HK-2 (cell line): Measurements from ENCODE around the gene NCOR2.
"Not testable (repeated sequence)": the region's sequence is repeated elsewhere in the genome, so short reads cannot be mapped to it uniquely, and the experiment has no call there.

Experiments
- DNase-seq: peaks from one replicate; pipeline ENCODE4 v3.0.0-alpha.2; 2018; ENCODE audit not compliant: unreplicated experiment

The NCOR2 gene

DNA sequence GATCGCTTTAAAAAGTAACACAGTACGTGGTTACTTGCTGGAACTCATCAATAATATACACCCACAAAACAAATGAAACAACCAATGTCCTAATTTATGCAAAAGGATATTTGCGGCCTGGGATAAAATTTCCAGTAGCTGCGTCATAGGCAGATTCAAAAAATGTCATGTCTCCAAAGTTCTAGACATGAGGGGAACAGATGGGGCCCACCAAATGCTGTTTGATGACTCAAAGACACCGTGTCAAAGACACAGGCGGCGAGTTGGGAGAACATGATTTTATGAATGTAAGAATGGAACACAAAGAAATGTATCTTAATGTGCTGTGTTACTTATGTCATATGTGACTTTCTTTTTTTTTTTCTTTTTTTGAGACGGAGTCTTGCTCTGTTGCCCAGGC lies 34.3 kb upstream of the NCOR2 start:
- no peak for DNase-seq

- peak; percentile 13 for DNase-seq
These were observed 31.9 kb upstream of the NCOR2 start for GRCh38 chr12:124599074-124599999.

DNA sequence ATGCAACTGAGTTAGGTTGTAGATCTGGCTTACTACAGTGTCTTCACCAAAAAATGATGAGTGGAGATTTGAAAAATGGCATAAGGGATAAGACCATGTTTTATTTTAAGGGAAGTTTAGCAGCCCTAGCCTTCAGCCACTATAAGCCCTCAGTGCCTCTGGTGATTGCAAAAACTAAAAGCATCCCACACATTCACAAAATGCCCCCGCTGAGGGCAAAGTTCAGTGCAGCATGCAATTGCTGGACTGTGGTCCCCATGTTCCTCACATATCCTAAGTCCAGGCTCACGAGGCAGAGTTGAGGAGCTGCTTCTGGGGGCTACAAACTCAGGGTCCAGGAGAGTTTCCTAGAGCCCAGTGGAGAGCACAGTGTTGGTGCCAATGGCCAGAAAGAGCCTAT lies 29.6 kb upstream of the NCOR2 start:
- DNase-seq: no peak

DNA sequence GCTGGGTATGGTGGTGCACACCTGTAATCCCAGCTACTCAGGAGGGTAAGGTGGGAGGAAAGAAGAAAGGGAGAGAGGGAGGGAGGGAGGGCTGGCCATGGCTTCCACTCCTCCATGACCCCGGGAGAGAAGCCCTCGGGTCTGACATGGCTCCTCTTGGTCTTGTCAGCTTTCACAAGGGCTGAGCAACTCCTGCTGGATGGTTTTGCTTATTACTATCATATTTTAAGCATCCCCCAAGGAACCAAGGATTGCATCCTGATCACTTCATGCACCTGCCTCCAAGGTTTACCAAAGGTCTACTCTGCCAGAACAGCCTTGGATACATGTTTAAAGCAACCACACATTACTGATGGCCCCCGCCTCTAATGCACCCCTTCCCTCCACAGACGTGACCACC lies 28.0 kb upstream of the NCOR2 start:
- DNase-seq: no peak

- DNase-seq: no peak
These were observed 27.4 kb upstream of the NCOR2 start for GRCh38 chr12:124594851-124595250.

GRCh38 chr12:124593851-124594401 lies 26.5 kb upstream of the NCOR2 start:
- no peak for DNase-seq

DNA sequence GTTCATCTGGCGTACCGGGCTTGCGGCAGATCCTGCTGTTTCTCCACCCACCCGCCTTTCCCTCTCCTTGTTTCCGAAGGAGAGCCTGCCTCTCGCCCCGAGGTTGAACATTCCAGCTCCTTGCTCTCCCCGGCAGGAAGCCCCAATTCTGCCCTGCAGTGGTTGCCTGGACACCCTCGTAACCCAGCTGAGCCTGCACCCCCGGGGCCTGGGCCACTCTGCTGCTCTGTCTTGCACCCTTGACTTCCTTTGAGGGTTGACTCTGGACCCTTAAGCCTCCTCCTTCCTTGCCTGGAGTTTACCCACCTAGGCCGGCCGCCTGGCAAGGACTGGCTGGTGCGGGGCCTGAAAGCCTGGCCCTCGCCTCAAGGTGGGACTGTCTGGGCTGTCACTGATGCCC lies 25.8 kb upstream of the NCOR2 start:
- no peak for DNase-seq

GRCh38 chr12:124592481-124593160 lies 25.2 kb upstream of the NCOR2 start:
- no peak for DNase-seq

DNA sequence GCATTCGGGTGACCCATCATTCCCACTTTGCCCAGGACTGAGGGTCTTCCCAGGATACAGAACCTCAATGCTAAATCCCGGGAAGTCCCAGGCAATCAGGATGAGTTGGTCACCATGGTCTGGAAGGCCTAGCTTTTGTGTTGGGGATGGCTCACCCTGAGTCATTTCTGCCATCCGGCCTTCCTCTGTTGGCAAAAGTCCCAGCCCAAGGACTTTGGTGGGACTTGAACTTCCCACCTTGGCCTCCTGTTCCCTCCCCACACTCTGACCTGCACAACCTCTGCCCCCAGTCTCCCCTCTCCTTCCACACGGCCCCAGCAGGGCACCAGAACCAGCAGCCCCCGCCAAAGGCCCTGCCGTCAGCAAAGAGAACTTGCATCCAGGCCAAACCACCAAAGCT lies 24.6 kb upstream of the NCOR2 start:
- DNase-seq: peak; percentile 42

DNA sequence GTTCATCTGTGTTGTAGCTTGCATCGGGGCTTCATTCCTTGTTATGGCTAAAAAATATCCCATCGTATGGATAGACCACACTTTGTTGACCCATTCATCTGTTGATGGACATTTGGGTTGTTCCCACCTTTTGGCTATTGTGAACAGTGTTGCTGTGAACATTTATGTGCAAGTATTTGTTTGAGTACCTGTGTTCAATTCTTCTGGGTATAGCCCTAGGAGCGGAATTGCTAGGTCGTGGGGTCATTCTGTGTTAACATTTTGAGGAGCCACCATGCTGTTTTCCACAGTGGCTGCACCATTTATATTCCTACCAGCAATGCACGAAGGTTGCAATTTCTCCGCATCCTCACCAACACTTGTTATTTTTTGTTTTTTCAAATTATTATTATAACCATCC lies 23.0 kb upstream of the NCOR2 start:
- DNase-seq: no peak

GRCh38 chr12:124588751-124589267 lies 21.4 kb upstream of the NCOR2 start:
- DNase-seq: peak; percentile 35

GRCh38 chr12:124588018-124588634 lies 20.7 kb upstream of the NCOR2 start:
- no peak for DNase-seq

DNA sequence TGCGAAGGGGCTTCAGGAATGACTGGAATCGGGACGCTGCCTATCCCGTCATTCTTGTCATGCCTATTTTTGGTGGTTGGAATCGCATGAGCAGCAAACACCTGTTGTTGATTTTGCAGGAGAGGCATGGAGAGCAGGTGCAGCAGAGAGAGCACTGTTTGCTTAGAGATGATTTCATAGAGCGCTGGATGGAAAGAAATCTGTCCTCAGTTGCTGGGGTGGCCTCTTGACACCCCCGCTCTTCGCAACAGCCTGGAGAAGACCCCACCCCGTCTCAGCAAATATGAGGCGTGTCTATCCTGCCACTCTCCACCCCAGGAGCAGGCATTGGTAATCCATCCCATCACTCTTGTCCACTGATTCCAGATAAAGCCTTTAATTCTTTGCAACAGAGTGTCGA lies 19.3 kb upstream of the NCOR2 start:
- DNase-seq: no peak

DNA sequence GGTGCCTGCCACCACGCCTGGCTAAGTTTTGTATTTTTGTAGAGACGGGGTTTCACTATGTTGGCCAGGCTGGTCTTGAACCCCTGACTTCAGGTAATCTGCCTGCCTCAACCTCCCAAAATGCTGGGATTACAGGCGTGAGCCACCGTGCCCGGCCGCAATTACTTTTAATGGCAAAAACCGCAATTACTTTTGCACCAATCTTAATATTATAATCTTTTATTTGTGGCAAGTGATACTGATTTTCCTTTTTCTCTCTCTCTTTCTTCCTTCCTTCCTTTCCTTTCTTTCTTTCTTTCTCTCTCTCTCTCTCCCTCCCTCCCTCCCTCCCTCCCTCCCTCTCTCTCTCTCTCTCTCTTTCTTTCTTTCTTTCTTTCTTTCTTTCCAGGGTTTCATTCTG lies 17.1 kb upstream of the NCOR2 start:
- DNase-seq: not testable (repeated sequence)

DNA sequence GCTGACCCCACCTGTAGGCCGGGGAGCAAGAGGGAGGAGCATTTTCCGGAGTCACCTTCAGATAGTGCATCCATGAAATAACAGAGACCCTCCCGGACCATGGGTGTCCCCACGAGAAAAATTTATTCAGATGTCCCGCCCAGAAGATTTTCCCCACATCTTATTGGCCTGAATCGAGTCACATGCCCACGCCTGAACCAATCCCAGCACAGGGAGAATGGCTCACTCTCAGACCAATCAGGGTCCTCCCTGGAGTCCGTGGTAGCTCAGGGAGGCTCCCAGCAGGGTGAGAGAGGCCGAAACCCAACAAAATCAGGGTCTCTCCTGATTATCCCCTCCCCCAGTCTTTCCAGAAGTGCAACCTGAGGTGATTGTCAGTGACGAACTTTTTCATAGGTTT lies 16.4 kb upstream of the NCOR2 start:
- DNase-seq: no peak

DNA sequence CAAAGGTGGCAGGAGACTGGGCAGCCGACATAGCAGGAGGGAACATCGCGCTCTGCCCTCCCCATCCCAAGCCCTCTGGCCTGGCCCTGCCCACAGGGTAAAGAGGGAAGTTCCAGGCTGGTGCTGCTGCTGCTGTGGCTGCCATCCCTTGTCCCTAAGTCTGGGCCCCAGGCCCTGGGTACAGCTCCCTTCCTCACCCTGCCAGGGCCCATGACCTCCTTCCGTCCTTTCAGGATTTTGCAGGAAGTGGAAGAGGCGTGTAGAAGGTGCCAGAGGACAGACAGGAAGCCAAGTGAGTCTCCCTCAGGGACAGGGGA lies 14.7 kb upstream of the NCOR2 start:
- DNase-seq: no peak

- no peak for DNase-seq
These were observed 14.1 kb upstream of the NCOR2 start for GRCh38 chr12:124581307-124582107.

GRCh38 chr12:124579921-124580517 lies 12.6 kb upstream of the NCOR2 start:
- no peak for DNase-seq

DNA sequence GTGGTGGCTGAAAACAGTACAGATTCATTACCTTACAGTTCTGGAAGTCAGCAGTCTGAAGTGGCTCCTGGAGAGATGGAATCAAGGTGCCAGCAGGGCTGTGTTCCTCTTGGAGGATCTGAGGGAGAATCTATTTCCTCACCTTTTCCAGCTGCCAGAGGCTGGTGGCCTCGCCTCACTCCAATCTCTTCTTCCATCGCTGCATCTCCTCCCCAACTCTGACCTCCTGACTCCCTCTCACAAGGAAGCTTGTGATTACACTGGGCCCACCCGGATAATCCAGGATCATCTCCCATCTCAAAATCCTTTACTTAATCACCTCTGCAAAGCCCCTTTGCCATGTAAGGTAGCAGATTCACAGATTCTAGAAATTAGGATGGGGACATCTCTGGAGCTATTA lies 11.4 kb upstream of the NCOR2 start:
- no peak for DNase-seq

DNA sequence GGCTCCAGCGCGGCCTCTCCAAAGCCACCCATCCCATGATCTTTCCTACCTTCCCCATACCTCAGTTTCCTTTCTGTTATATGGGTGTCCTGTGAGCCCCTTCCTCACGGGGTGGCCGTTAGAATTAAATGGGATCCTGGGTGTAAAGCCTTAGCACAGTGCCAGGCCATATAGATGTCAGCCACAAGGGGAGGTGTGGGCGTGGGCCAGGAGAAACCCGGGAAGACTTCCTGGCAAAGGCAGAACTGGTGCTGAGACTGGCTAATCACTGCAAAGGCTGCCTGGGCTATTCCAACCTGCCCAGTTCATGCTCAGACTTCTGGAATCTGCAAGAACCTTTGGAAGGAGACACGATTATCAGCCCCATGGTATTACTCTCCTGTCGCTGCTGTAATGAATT lies 11.0 kb upstream of the NCOR2 start:
- DNase-seq: no peak

GRCh38 chr12:124577986-124578385 lies 10.6 kb upstream of the NCOR2 start:
- no peak for DNase-seq
